Measurements from ENCODE around the gene IGFL2. TPM values are rescaled to one million over a fixed set of nuclear protein-coding genes. Genes with fewer than 3 reads are reported as not detected.
"Not testable (repeated sequence)": the region's sequence is repeated elsewhere in the genome, so short reads cannot be mapped to it uniquely, and the experiment has no call there.

Gene IGFL2
- total RNA-seq, 1 donor from 2014 or later = not detected

GRCh38 chr19:46192992-46193650, 45.1 kb downstream of the IGFL2 start:
- Mint-ChIP-seq H3K4me1 (ENCODE audit: unreplicated experiment) (no peaks in the 10 kb centered on the region), H3K36me3 (ENCODE audit: low read depth, unreplicated experiment) (no peaks in the 10 kb centered on the region), H3K9me3 (ENCODE audit: unreplicated experiment) (no peaks in the 10 kb centered on the region), H3K4me3 (ENCODE audit: unreplicated experiment) (no peak overlapping the region), H3K27me3 (ENCODE audit: unreplicated experiment) (peaks cover 6% of the 10 kb centered on the region), H3K27ac (ENCODE audit: unreplicated experiment) (no peak overlapping the region)
- DNase-seq (ENCODE audit: low spot score) = no peak
- TF ChIP-seq CTCF (IDR thresholded peaks at IDR 0.05; ENCODE audit: unreplicated experiment) = no peak

- no peaks in the 10 kb centered on the region for H3K4me1 Mint-ChIP-seq (ENCODE audit: unreplicated experiment)
- no peaks in the 10 kb centered on the region for H3K9me3 Mint-ChIP-seq (ENCODE audit: unreplicated experiment)
- TF ChIP-seq CTCF (IDR thresholded peaks at IDR 0.05; ENCODE audit: unreplicated experiment) = no peak
- H3K4me3 Mint-ChIP-seq (ENCODE audit: unreplicated experiment) = no peak overlapping the region
- peaks cover 7% of the 10 kb centered on the region for H3K27me3 Mint-ChIP-seq (ENCODE audit: unreplicated experiment)
- H3K27ac Mint-ChIP-seq (ENCODE audit: unreplicated experiment) = no peak overlapping the region
- DNase-seq (ENCODE audit: low spot score) = no peak
- no peaks in the 10 kb centered on the region for H3K36me3 Mint-ChIP-seq (ENCODE audit: low read depth, unreplicated experiment)
These were observed 45.6 kb downstream of the IGFL2 start for GRCh38 chr19:46193678-46194077.

GRCh38 chr19:46195104-46195503, 47.1 kb downstream of the IGFL2 start:
- Mint-ChIP-seq H3K9me3 (ENCODE audit: unreplicated experiment) (no peaks in the 10 kb centered on the region), H3K36me3 (ENCODE audit: low read depth, unreplicated experiment) (no peaks in the 10 kb centered on the region), H3K27ac (ENCODE audit: unreplicated experiment) (no peak overlapping the region), H3K27me3 (ENCODE audit: unreplicated experiment) (peaks cover 7% of the 10 kb centered on the region), H3K4me1 (ENCODE audit: unreplicated experiment) (no peaks in the 10 kb centered on the region), H3K4me3 (ENCODE audit: unreplicated experiment) (no peak overlapping the region)
- DNase-seq (ENCODE audit: low spot score) = no peak
- TF ChIP-seq CTCF (IDR thresholded peaks at IDR 0.05; ENCODE audit: unreplicated experiment) = no peak

GRCh38 chr19:46195919-46196318, 47.9 kb downstream of the IGFL2 start:
- H3K36me3 Mint-ChIP-seq (ENCODE audit: low read depth, unreplicated experiment); DNase-seq (ENCODE audit: low spot score); H3K4me3 Mint-ChIP-seq (ENCODE audit: unreplicated experiment); H3K27ac Mint-ChIP-seq (ENCODE audit: unreplicated experiment); H3K27me3 Mint-ChIP-seq (ENCODE audit: unreplicated experiment); H3K4me1 Mint-ChIP-seq (ENCODE audit: unreplicated experiment); H3K9me3 Mint-ChIP-seq (ENCODE audit: unreplicated experiment): not testable (repeated sequence)

- H3K9me3 Mint-ChIP-seq (ENCODE audit: unreplicated experiment) = no peaks in the 10 kb centered on the region
- no peak for TF ChIP-seq CTCF (IDR thresholded peaks at IDR 0.05; ENCODE audit: unreplicated experiment)
- no peaks in the 10 kb centered on the region for H3K4me1 Mint-ChIP-seq (ENCODE audit: unreplicated experiment)
- no peak overlapping the region for H3K27ac Mint-ChIP-seq (ENCODE audit: unreplicated experiment)
- no peak overlapping the region for H3K4me3 Mint-ChIP-seq (ENCODE audit: unreplicated experiment)
- peaks cover 7% of the 10 kb centered on the region for H3K27me3 Mint-ChIP-seq (ENCODE audit: unreplicated experiment)
- DNase-seq (ENCODE audit: low spot score) = no peak
- no peaks in the 10 kb centered on the region for H3K36me3 Mint-ChIP-seq (ENCODE audit: low read depth, unreplicated experiment)
These were observed 48.5 kb downstream of the IGFL2 start for GRCh38 chr19:46196410-46197124.

Data from endothelial cell (in vitro differentiated cells).